GM19397 (cell line): ENCODE measurements around the gene SIX4.

ENCODE experiments used
- ATAC-seq: cut with Tn5 transposase; IDR thresholded peaks from one replicate; pipeline ENCODE4 v1.9.1; 2021; ENCODE audit warnings: mild to moderate bottlenecking, moderate library complexity; ENCODE audit not compliant: unreplicated experiment

SIX4 gene

DNA sequence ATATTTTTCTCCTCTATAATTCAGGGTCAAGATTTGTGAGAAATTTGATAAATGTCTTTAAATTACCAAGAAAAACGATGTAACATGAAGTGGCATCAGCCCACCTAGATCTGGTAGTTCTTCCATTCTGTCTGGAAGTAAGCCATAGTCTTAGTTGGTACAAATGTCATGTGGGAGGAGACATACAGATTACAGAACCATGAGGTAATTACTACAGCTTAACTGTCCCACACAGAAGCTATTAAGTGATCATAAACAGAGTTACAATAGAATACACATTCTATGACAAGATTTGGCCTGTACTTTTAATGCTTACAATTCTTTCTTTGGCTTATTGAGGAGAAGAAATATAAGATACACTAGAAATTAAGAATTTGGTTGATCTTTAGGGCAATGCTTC is 61.2 kb downstream of the SIX4 start:
- ATAC-seq, result no peak

DNA sequence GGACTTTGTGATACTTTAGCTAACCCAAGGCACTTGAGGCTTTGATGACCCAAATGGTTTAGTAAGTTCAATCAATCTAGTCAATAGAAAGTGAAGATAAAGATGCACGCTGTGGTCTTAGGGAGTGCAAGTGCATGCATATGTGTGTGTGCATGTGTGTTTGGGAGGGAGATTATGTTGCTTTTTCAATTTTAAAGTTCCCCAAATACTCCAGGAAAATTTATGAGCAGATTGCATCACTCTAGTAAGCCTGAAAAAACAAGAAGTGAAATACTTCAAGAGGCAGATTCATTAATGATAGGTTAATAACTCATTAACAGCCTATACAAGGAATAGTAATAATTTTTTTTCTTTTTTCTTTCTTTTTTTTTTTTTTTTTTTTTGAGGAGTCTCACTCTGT is 62.4 kb downstream of the SIX4 start:
- ATAC-seq, result no peak
